GM19025 (cell line): ENCODE data around the gene MAN1A1.
"Not testable (repeated sequence)": the region's sequence is repeated elsewhere in the genome, so short reads cannot be mapped to it uniquely, and the experiment has no call there.

Experiments used
- ATAC-seq: cut with Tn5 transposase; IDR thresholded peaks from one replicate; pipeline ENCODE4 v1.9.1; 2021; ENCODE audit warnings: mild to moderate bottlenecking, low read depth, moderate library complexity; ENCODE audit not compliant: unreplicated experiment

The MAN1A1 gene

GRCh38 chr6:119308991-119309657 is 40.4 kb downstream of the MAN1A1 start:
- ATAC-seq, result no peak

GRCh38 chr6:119308048-119308570 is 41.5 kb downstream of the MAN1A1 start:
- ATAC-seq, result no peak

GRCh38 chr6:119307056-119307455 is 42.5 kb downstream of the MAN1A1 start:
- no peak for ATAC-seq

- ATAC-seq, result no peak
Measured at GRCh38 chr6:119306396-119306968, 43.1 kb downstream of the MAN1A1 start.

- ATAC-seq, result no peak
Measured at GRCh38 chr6:119303164-119303887, 46.2 kb downstream of the MAN1A1 start.

GRCh38 chr6:119301429-119301828 is 48.1 kb downstream of the MAN1A1 start:
- no peak for ATAC-seq

- no peak for ATAC-seq
Measured at GRCh38 chr6:119299694-119300093, 49.9 kb downstream of the MAN1A1 start.

- no peak for ATAC-seq
Measured at GRCh38 chr6:119297049-119297448, 52.5 kb downstream of the MAN1A1 start.

- ATAC-seq, result no peak
Measured at GRCh38 chr6:119296036-119297035, 53.2 kb downstream of the MAN1A1 start.

GRCh38 chr6:119294984-119295383 is 54.6 kb downstream of the MAN1A1 start:
- no peak for ATAC-seq

- not testable (repeated sequence) for ATAC-seq
Measured at GRCh38 chr6:119291060-119291459, 58.5 kb downstream of the MAN1A1 start.

- no peak for ATAC-seq
Measured at GRCh38 chr6:119290306-119290705, 59.3 kb downstream of the MAN1A1 start.

- ATAC-seq, result no peak
Measured at GRCh38 chr6:119289651-119290050, 59.9 kb downstream of the MAN1A1 start.

- ATAC-seq, result no peak
Measured at GRCh38 chr6:119285908-119286625, 63.5 kb downstream of the MAN1A1 start.

GRCh38 chr6:119284861-119285521 is 64.6 kb downstream of the MAN1A1 start:
- ATAC-seq, result no peak

GRCh38 chr6:119283979-119284545 is 65.5 kb downstream of the MAN1A1 start:
- ATAC-seq, result no peak

- no peak for ATAC-seq
Measured at GRCh38 chr6:119283214-119283613, 66.3 kb downstream of the MAN1A1 start.

- ATAC-seq, result no peak
Measured at GRCh38 chr6:119280668-119281067, 68.9 kb downstream of the MAN1A1 start.

- no peak for ATAC-seq
Measured at GRCh38 chr6:119280080-119280479, 69.5 kb downstream of the MAN1A1 start.
